Small intestine (tissue), 16 donors: ENCODE results near the gene NUDCD3. TPM values are rescaled to one million over a fixed set of nuclear protein-coding genes. Genes with fewer than 3 reads are reported as not detected.

Experiments
- DNase-seq, 2 donors: peaks; one replicate each; pipeline versions ENCODE4 v3.0.0 to v3.0.0-alpha.2; 2013
- FAIRE-seq: peaks from 2 replicates; lab custom pipeline; 2012; peaks lifted over from hg19 to GRCh38; lab: Jason Lieb, UNC
- H3K27ac ChIP-seq, 3 donors: one replicate each; pipeline ENCODE4 v1.5.1; 2013; ENCODE audit warnings: low read length in 2 of 3, mild to moderate bottlenecking in 2 of 3, control low read depth in 1 of 3, inconsistent platforms in 1 of 3, low read depth in 1 of 3, moderate library complexity in 1 of 3
- H3K27me3 ChIP-seq, 3 donors: one replicate each; pipeline ENCODE4 v1.6.1; 2013; ENCODE audit warnings: low read length in 3 of 3, inconsistent platforms in 1 of 3; ENCODE audit not compliant: control insufficient read depth in 3 of 3, insufficient read depth in 3 of 3
- H3K36me3 ChIP-seq, 3 donors: one replicate each; pipeline ENCODE4 v1.6.1; 2013; ENCODE audit warnings: low read length in 3 of 3, inconsistent platforms in 1 of 3, low read depth in 1 of 3, mild to moderate bottlenecking in 1 of 3, moderate library complexity in 1 of 3; ENCODE audit not compliant: control insufficient read depth in 3 of 3, insufficient read depth in 2 of 3
- H3K4me1 ChIP-seq, 3 donors: one replicate each; pipeline ENCODE4 v1.6.1; 2013; ENCODE audit warnings: low read length in 2 of 3, inconsistent platforms in 1 of 3, low read depth in 1 of 3, mild to moderate bottlenecking in 1 of 3, moderate library complexity in 1 of 3; ENCODE audit not compliant: control insufficient read depth in 3 of 3, insufficient read depth in 2 of 3
- H3K4me3 ChIP-seq, 3 donors: one replicate each; pipeline ENCODE4 v1.5.1; 2013; ENCODE audit warnings: low read length in 3 of 3, control low read depth in 1 of 3, inconsistent platforms in 1 of 3, low read depth in 1 of 3, mild to moderate bottlenecking in 1 of 3, moderate library complexity in 1 of 3
- H3K9me3 ChIP-seq, 2 donors: one replicate each; pipeline ENCODE4 v1.6.1; 2013; ENCODE audit warnings: low read depth in 1 of 2, low read length in 1 of 2; ENCODE audit not compliant: control insufficient read depth in 2 of 2, insufficient read depth in 1 of 2
- WGBS, 3 donors: extraction: QIAGEN DNeasy Blood & Tissue Kit; methylation state at CpG; one replicate each; pipeline ENCODE4 v1.1.7; 2013; 5-methylcytosine and 5-hydroxymethylcytosine counted together
- long read RNA-seq, 10 donors: transcript quantifications; one replicate each; lab custom pipeline, GENCODE V29; 2026
- polyA plus RNA-seq, 4 donors: library from polyadenylated mRNA; stranded (reverse) in 3 of 4; unstranded in 1 of 4; fragments of 200-250 nt in 3 of 4; fragments of 120-200 nt in 1 of 4; gene quantifications; one replicate each; pipeline versions ENCODE4 v1.2.1 to v1.2.3, GENCODE V29; 2013
- donor health status: healthy with polysubstance abuse.
- donor health status: control.
- donor health status: control.
- donor health status: Bipolar disorder and iron deficiency.
- donor health status: healthy.

Gene NUDCD3
- 10 to 100 TPM; 13.4 to 67.0 (median 25.6) TPM for polyA plus RNA-seq
- long read RNA-seq, donor 1, full-length matches to known transcripts = 15 of 2,028 reads
- long read RNA-seq, donor 1, partial matches to known transcripts = 2,013 of 2,028 reads
- long read RNA-seq, donor 1, other reads (novel, unspliced or antisense) = 0 of 2,028 reads
- long read RNA-seq, donor 2, full-length matches to known transcripts = 3 of 3 reads
- long read RNA-seq, donor 2, partial matches to known transcripts = 0 of 3 reads
- long read RNA-seq, donor 2, other reads (novel, unspliced or antisense) = 0 of 3 reads
- long read RNA-seq, donor 3, full-length matches to known transcripts = 6 of 32 reads
- long read RNA-seq, donor 3, partial matches to known transcripts = 26 of 32 reads
- long read RNA-seq, donor 3, other reads (novel, unspliced or antisense) = 0 of 32 reads
- long read RNA-seq, donor 4 = 0 reads
- long read RNA-seq, donor 5, partial matches to known transcripts = 151 of 152 reads
- long read RNA-seq, donor 5, other reads (novel, unspliced or antisense) = 0 of 152 reads
- long read RNA-seq, donor 6, full-length matches to known transcripts = 5 of 10 reads
- long read RNA-seq, donor 6, partial matches to known transcripts = 0 of 10 reads
- long read RNA-seq, donor 6, other reads (novel, unspliced or antisense) = 5 of 10 reads
- long read RNA-seq, donor 7, full-length matches to known transcripts = 17 of 32 reads
- long read RNA-seq, donor 7, partial matches to known transcripts = 10 of 32 reads
- long read RNA-seq, donor 7, other reads (novel, unspliced or antisense) = 5 of 32 reads
- long read RNA-seq, donor 8, full-length matches to known transcripts = 1 of 1 reads
- long read RNA-seq, donor 8, partial matches to known transcripts = 0 of 1 reads
- long read RNA-seq, donor 8, other reads (novel, unspliced or antisense) = 0 of 1 reads
- long read RNA-seq, donor 9, full-length matches to known transcripts = 1 of 253 reads
- long read RNA-seq, donor 9, partial matches to known transcripts = 252 of 253 reads
- long read RNA-seq, donor 9, other reads (novel, unspliced or antisense) = 0 of 253 reads
- long read RNA-seq, donor 10, full-length matches to known transcripts = 18 of 1,066 reads
- long read RNA-seq, donor 10, partial matches to known transcripts = 1,048 of 1,066 reads
- long read RNA-seq, donor 10, other reads (novel, unspliced or antisense) = 0 of 1,066 reads

DNA sequence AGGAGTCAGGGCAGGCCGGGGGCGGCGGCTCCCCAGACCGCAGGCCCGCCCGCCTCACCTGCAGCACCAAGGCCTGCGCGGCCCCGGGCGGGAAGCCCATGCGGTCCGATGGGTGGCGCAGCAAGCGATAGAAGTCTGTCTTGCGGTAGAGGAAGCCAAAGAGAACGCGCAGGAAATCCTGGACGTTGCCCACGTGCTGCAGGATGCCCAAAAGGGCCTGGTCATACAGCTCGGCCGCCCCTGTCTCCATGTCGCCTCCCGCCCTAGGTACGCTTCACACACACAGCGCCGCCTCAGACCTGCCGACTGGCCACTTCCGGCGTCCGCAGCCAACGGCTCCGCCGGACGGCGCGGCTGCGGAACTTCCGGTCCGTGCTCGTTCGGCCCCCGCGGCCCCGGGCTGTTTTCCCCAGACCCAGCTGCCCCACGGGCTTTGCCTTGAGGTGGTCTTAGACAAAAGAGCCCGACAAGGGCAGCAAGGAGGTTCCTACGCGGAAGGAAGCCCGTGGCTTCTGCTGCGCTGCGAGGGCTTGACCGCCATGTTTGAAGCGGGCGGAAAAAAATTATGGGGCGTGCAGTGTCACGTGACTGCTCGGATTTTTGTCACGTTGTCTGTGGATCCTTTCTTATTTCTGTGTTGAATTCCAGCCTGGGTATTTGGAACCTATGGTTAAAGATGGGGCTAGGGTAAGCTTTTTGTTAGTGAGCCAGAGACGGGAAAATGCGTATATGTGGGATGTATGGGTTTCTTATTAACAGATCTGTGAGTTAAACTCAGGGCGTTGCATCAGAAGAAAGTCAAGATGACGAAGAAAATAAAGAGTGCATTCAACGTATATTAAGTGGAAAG is at the start of gene NUDCD3:
Gene NUDCD3, minus strand, starts transcription at position 308 of the 850 bp plus-strand sequence. Its CDS starts 58 bp downstream, at position 250.
- Histone ChIP-seq H3K9me3 (no peaks in the 10 kb centered on the region), H3K4me3 (peak within 1 kb of the TSS; percentile 72 to 90 (median 80)), H3K36me3 (peaks cover 0 to 2% (median 0%) of the 10 kb centered on the region in 3 donors), H3K27ac (peak within 1 kb of the TSS; percentile 87 to 99 (median 93)), H3K4me1 (peaks cover 5 to 10% (median 9%) of the 10 kb centered on the region in 3 donors), H3K27me3 (no peaks in the 10 kb centered on the region)
- WGBS, 3 donors = 0% methylated on average over 61 to 63 of the region's 63 CpGs
- FAIRE-seq = no peak
- peak; percentile 86 to 96 for DNase-seq

DNA sequence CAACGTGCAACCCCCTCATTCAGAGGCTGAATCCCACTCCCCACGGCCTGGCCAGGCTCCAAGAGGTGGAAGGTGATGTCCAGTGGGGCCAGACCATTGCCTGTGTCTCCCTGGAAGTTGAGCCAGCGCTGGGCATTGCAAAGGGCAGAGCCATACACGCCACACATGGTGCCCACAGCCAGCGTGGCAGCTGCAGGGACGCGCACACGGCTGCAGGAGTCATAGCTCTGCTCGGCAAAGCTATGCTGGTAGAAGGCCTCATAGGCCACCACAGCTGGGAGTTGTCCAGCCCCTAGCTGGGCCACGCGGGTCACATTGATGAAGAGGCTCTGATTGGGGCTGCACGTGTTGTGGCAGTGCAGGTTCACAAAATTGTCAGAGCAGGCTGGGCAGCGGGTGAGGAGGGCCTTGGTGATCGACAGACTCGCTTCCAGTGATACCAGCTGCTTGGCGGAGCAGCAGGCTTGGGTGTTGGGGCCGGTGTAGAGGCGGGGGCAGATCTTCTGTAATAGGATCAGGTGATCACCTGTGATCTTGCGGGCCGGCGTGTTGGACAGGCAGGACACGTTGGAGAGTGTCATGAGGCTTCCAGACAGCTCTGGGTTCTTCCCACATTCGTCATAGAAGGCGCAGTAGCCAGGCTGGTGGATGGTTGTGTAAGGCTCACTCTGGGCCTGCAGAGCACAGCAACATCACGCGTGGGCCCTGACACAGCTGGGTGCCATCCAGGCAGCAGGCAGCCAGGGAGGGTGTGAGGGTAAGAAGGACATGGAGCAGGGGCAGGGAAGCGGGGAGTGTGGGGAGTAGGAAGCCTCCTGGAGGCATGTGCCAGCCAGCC is 49.4 kb upstream of the NUDCD3 start:
- peak; percentile 24 to 35 for DNase-seq
- Histone ChIP-seq H3K4me3 (peak overlapping the region in 2 of 3 donors; percentile 50 to 73), H3K27me3 (no peaks in the 10 kb centered on the region), H3K36me3 (peaks cover 0 to 47% (median 0%) of the 10 kb centered on the region in 3 donors), H3K27ac (peak overlapping the region; percentile 90 to 96 (median 91)), H3K4me1 (peaks cover 0 to 74% (median 9%) of the 10 kb centered on the region in 3 donors), H3K9me3 (no peaks in the 10 kb centered on the region)
- WGBS, 3 donors = 77 to 87% (median 81%) methylated on average over 27 of the region's 27 CpGs
- no peak for FAIRE-seq

DNA sequence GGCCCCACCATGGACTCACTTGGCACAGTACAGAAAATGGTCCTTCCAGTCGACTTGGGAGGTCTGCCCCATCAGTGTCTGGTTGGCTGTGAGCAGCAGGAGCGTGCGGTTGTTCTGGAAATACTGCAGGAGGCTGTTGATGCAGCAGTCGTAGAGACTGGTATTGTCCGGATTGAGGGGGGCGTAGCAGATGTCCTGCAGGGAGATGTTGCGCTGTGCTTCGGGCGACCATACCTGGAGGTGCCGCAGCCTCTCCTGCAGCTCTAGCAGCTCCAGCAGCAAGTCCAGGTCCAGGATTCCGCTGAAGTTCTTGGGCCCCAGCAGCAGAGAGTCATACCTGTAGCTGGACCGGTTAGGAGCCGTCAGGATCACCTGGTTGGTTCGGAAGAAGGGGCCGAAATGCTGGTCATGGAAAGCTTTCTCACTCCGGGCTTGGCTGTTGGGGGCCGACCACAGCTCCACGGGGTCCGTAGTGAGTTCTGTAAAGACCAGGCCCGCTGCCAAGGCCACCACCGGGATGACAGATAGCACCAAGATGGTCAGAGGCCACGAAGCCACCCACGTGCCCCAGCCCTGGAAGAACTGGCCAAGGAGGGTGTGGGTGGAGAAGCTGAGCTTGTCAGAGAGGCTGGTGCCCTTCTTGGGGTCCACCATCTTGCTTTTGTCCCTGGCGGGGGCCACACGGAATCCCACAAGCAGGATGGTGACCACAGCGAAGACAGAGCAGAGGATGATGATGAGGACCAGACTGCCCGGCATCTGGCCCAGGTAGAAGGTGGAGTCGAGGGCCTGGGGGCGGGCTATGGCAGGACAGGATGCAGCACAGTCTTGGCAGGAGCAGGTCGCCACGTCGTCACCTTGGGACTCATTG is 48.6 kb upstream of the NUDCD3 start:
- H3K9me3 ChIP-seq = no peaks in the 10 kb centered on the region
- no peaks in the 10 kb centered on the region for H3K27me3 ChIP-seq
- H3K36me3 ChIP-seq = peaks cover 0 to 55% (median 0%) of the 10 kb centered on the region in 3 donors
- FAIRE-seq (no peak), DNase-seq (no peak)
- peaks cover 0 to 76% (median 14%) of the 10 kb centered on the region in 3 donors for H3K4me1 ChIP-seq
- peak overlapping the region in 2 of 3 donors; percentile 31 to 73 for H3K4me3 ChIP-seq
- no peak overlapping the region for H3K27ac ChIP-seq
- WGBS, 3 donors = 74 to 91% (median 83%) methylated on average over 32 of the region's 32 CpGs

DNA sequence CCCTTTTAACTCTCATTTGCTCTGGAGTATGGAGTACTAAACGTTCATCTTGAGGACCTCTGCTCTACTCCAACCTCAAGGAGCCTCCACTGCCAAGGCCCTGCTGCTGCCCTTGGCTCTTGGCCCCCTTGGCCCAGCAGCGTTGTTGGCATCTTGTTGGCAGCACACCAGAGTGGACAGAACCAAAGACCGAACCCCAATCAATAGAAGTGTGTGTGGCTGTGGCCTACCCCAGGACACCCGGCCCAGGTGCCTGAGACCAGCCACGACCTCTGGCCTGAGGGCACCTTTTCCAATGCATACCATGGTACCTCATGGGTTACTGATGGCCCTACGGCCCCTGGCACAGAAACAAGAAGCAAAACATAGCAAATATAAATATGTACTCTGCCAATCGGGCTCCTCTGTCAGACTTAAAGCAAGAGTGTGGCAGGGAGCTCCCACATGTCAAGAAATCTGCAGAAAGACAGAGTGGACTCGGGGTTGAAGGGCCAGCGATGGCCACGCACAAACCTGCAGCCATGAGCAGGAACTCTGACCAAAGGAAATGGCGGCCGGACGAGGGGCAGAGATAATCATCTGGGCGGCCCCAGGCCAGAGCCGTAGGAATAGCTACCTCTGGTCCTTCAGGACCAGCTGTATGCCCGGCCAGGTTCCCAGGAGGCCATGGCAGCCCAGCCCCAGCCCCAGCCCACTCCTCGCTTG is 47.8 kb upstream of the NUDCD3 start:
- H3K4me3 ChIP-seq = peak overlapping the region in 2 of 3 donors; percentile 31 to 73
- FAIRE-seq = no peak
- H3K9me3 ChIP-seq = no peaks in the 10 kb centered on the region
- H3K27ac ChIP-seq = peak overlapping the region in 1 of 3 donors; percentile 41
- 35 to 76% (median 59%) methylated on average over 17 of the region's 17 CpGs for WGBS, 3 donors
- peaks cover 0 to 71% (median 14%) of the 10 kb centered on the region in 3 donors for H3K4me1 ChIP-seq
- DNase-seq = peak in 1 of 2 donors; percentile 20
- H3K27me3 ChIP-seq = no peaks in the 10 kb centered on the region
- peaks cover 0 to 61% (median 0%) of the 10 kb centered on the region in 3 donors for H3K36me3 ChIP-seq

DNA sequence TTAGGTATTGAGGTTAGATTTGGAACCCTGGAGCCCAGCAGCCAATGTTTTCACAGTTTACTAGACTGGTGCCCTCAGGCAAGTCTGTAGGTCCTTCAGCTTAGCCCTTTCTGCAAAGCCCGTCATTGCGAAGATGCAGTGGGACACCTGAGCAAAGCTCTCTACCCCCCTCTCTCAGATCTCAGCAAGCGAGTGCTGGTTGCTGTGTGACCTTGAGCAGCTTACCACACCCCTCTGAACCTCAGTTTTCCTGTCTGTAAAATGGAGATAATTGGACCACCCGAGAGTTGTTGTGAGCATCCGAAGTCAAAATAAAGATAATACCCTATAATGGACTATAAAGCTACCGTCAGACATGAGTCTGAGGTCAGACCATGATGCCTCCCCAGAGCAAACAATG is 47.0 kb upstream of the NUDCD3 start:
- H3K36me3 ChIP-seq = peaks cover 0 to 65% (median 0%) of the 10 kb centered on the region in 3 donors
- FAIRE-seq = no peak
- no peak for DNase-seq
- peak overlapping the region in 1 of 3 donors; percentile 32 for H3K27ac ChIP-seq
- 56 to 91% (median 73%) methylated on average over 6 of the region's 6 CpGs for WGBS, 3 donors
- peaks cover 0 to 64% (median 8%) of the 10 kb centered on the region in 3 donors for H3K4me1 ChIP-seq
- H3K27me3 ChIP-seq = no peaks in the 10 kb centered on the region
- H3K4me3 ChIP-seq = peak overlapping the region in 2 of 3 donors; percentile 31 to 73
- H3K9me3 ChIP-seq = no peaks in the 10 kb centered on the region

DNA sequence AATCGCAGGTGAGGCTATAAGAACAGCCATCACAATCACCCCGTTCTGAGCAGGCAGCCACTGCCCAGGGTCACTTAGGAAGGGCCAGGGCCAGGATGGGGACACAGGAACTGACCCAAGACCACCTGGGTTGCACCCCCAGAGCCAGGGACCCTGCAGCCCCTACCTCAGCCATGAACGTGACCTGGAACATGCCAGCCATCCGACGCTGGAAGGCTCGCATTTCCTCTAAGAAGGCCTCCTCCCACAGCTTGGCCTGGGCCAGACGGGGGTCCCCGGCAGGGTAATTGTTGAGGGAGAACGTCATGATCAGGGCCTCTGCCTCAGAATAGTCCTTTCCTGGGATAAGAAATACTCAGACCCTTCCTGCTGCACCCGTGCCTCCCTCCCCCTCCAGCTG is 45.6 kb upstream of the NUDCD3 start:
- Histone ChIP-seq H3K36me3 (peaks cover 0 to 79% (median 1%) of the 10 kb centered on the region in 3 donors), H3K9me3 (no peaks in the 10 kb centered on the region), H3K4me1 (peaks cover 0 to 50% (median 7%) of the 10 kb centered on the region in 3 donors), H3K27ac (no peak overlapping the region), H3K4me3 (peak overlapping the region in 2 of 3 donors; percentile 31 to 73), H3K27me3 (no peaks in the 10 kb centered on the region)
- FAIRE-seq (no peak), DNase-seq (no peak)
- 81 to 92% (median 84%) methylated on average over 9 to 10 of the region's 10 CpGs for WGBS, 3 donors
